Activated naive CD8-positive, alpha-beta T cell treated with anti-CD3 and anti-CD28 coated beads, Interleukin-2, amount 50 U/mL, for 16 hours (primary cell): Measurements from ENCODE around the gene NEDD4L.

Experiments used
- DNase-seq: peaks from one replicate; pipeline ENCODE4 v3.0.0-alpha.2; 2020; ENCODE audit warnings: low read depth, low spot score

The NEDD4L gene

GRCh38 chr18:58394602-58395425 lies 350.8 kb downstream of the NEDD4L start:
- DNase-seq, result no peak

DNA sequence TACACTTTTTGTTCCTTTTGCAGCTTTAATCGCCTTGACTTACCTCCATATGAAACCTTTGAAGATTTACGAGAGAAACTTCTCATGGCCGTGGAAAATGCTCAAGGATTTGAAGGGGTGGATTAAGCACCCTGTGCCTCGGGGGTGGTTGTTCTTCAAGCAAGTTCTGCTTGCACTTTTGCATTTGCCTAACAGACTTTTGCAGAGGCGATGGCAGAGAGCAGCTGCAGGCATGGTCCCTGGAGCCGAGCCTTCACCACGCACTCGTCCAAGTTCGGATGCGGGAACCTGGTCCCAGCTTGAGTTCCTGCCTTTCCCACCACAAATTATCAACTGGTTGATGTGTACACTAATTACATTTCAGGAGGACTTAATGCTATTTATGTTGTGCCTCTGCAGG lies 352.1 kb downstream of the NEDD4L start:
- DNase-seq, result no peak

DNA sequence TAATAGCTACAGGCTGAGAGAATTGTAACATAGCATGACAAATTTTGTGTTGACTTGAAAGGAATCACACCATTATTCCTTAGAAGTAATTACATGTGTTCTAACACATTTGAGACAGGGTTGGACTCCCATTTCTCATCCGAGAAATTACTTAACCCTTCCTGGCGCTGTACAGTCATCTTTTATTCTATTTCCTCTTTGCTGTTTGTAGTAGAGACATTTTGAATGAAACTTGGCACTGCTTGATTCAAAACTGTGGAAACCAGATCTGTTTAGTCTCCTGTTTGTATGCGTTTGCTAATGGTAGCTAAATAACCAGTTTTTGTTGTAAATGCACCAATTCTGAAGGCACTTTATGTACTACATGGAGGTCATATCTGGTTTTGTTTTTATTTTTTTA lies 352.9 kb downstream of the NEDD4L start:
- DNase-seq, result no peak

DNA sequence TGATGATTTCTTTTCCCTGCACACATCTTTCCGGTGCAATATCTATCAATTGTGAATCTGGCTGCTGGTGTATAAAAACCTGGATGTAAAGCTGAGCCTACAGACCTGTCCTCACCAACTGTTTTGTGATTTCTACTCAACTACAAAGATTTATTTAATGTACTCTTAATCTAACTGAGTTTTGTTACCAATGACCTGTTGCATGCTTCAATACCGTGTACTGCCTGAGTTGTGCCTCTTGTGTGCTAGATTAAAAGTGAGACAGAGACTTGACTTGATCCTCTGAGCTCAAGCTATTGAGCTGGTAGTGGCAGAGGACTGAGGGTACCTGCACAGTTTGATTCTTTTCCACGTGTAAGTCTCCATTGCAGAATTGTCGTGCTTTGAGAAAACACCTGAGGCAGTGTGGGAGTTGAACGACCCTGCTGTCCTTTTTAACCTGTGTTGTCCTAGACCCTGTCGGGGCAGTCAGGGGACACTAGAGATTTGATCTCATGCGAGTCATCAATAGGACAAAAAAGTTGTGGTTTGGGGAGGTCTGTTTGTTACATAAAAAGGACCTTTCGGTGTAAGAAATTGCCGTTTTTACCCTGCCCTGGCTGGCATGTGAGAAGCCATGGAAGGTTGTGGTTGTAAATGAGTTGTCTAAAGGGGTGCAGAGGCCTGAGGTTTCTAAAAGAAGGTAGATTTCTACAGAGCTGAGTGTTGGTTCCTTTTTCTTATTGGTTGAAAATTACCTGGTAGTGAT lies 353.5 kb downstream of the NEDD4L start:
- no peak for DNase-seq

DNA sequence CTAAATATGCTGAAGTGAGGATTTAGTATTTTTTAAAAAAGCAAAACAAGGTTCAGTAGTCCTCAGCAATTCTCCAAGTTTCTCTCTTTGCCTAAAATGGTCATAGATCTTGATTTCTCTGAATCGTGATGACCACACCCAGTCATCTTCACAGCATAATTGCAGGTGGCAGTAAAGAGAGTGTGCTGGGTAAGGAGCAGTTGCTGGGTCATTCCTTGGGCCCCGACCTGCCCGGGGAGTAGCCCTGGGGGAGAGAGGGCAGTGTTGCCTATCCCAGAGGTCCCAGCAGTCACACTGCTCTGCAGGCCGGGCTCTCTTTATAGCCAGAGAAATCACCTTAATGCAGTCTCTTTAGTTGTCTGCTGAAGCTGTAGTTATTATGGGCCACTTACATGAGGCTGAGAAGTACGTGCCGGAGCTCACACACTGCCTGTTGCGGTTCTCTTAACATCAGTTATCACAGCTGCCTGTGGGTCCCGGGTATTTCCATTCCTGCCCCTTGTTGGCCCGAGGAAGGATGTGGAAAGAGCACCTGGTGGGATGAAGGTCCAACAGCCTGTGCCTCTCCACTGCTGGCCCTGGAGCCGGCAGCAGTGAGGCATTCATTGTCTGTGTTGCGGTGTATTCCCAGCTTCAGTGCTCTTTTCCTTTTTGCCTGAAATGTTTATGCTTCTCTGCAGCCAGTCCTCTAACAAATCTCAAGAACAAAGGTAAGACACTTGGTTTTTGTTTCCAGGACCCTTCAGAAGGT lies 354.8 kb downstream of the NEDD4L start:
- no peak for DNase-seq

GRCh38 chr18:58400331-58400870 lies 356.4 kb downstream of the NEDD4L start:
- no peak for DNase-seq

DNA sequence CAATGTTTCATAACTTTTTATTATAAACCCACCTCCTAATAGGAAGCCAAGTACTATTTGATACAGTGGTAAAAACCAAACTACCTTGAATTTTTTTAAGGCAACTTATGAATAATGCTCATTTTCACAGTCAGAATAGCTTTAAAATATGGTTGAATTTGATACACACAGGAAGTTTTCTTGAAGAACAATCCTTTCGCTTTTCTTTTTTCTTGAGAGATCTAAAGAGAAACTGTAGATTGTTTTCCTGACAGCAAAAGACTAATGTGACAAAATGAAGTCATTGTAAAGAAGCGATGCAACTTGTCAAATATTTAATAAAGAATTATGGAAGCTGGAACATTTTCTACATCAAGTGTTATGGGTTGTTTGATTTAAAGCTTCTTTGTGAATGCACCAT lies 357.2 kb downstream of the NEDD4L start:
- no peak for DNase-seq

- no peak for DNase-seq
Measured at GRCh38 chr18:58402247-58402646, 358.2 kb downstream of the NEDD4L start.

- DNase-seq, result no peak
Measured at GRCh38 chr18:58402951-58403702, 359.1 kb downstream of the NEDD4L start.

- no peak for DNase-seq
Measured at GRCh38 chr18:58403799-58404455, 359.9 kb downstream of the NEDD4L start.

DNA sequence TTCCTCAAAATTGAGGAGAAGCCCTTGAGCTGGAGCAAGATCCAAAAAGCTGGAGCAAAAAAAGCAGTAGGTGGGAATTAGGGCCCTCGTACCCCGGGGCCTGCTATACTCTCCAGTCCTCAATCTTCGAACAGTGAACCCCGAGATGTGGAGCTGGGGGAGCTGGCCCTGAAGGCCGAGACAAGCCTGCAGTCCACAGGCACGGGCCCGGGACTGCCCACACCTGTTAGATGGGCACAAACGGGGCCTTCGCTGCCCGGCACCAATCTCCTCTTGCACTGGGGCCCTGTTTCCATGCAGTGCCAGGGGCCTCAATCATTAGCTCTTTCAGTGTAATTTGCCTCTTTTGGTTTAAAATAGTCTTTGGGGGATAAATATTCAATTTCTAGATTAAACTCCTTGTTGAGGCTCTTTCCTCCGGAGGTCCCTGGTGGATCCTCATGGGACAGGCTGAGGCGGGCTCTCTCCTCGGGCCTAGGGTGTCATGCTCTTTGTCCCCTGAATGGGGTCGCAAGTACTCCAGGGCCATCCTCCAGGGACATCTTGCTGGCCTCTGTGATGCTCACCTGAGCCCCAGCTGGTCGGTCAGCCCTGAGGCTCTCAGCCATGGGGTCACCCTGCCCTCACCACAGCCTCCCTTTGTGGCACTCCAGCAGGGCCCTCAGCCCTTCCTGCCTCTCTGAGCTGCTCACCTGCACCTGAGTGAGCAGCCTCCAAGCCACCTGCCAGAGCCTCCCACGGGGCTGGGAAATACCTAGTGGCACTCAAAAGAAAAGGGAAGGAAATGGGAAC lies 361.3 kb downstream of the NEDD4L start:
- DNase-seq, result no peak

- DNase-seq, result no peak
Measured at GRCh38 chr18:58407263-58407648, 363.2 kb downstream of the NEDD4L start.

DNA sequence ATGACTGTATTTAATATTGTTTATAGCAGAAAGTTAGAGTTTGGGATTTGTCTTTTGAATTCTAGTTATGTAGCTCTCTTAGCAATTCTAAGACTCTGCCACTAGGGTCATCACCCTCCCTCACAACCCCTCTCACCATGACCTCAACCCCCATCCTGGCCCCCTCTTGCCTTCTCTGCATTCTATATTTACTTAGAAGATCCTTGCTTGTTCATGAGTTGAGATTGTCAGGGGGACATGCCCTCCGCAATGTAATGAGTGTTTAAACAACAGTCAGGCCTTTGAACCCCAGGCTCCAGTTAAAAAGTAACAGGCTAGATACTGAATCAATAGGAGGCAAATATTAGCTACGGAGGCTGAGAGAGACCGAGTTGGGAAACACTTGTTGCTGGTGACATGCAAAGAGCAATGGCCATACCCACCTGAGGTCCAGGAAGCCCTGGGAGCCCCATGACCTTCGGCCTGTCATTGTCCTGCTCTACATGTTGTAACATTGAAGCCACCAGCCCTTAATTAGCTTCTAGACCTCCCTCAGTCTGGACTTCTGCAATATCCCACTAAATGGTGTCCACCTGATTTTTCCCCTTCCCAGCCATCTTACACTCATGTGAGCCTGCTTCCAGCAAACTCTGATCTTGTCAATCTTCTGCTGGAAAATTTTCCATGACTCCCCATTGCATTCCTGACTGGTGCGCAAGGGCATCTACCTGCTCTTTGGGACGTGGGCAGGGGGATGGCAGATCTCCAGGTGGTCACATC lies 363.8 kb downstream of the NEDD4L start:
- no peak for DNase-seq

DNA sequence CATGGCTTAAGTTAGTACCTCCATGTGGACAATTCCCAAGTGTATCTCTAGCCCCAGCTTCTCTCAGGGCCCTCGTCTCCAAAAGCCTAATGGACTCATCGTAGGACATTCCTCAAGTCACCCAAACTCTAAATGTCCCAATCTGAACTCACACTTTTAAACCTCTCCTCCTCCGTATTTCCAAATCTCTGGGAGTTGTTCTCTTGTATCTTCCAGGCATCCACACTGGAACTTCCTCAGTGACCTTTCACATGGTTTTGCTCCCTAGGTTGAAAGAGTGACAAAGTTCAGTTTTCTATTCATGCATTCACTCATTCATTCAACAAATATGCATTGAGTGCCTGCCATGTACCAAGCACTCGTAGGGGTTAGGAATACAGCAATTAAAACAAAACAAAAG lies 364.6 kb downstream of the NEDD4L start:
- no peak for DNase-seq

DNA sequence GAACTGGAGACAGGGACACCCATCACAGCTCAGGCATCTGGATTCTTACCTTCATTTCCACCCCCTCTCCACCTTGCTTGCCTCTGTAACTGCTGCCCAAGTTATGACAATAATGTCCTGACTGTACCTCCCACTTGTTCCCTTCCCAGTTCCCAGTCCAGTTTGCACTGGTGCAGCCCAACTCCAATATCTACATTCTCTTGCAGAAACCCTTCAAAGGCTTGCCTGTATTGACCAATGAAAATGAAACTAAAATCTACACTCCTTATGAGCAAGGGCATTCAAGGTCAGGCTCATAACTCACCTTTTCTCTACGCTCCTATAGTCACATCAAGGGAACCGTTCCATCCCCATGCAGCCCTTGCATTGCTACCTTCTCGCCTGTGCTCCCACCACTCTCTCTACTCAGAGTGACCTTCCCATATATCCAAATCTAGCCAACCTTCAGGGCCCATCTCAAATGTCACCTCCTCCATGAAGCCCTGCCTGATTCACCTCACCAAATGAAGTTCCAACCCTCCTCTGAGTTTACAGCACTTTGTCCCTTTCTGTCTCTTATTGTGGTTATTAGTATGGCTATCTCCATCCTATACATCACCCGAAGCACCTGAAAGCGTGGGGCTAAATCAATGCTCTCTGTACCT lies 365.9 kb downstream of the NEDD4L start:
- no peak for DNase-seq

GRCh38 chr18:58411323-58411722 lies 367.3 kb downstream of the NEDD4L start:
- no peak for DNase-seq

GRCh38 chr18:58412844-58413666 lies 369.0 kb downstream of the NEDD4L start:
- DNase-seq, result no peak
